Parathyroid adenoma (tissue), 2 donors: ENCODE measurements around the gene SCN8A.
"Not testable (repeated sequence)": the region's sequence is repeated elsewhere in the genome, so short reads cannot be mapped to it uniquely, and the experiment has no call there.

Experiments used
- H2AFZ ChIP-seq: fragments of 300-600 bp; sonication (generic); one replicate; pipeline ENCODE4 v1.7.0; 2017; ENCODE audit warnings: antibody characterized with exemption, mild to moderate bottlenecking
- H3K27ac ChIP-seq: fragments of 300-600 bp; sonication (generic); one replicate; pipeline ENCODE4 v1.7.0; 2017
- H3K27me3 ChIP-seq: fragments of 300-600 bp; sonication (generic); one replicate; pipeline ENCODE4 v1.7.0; 2017; ENCODE audit warnings: low read length; ENCODE audit not compliant: control insufficient read depth, insufficient read depth
- H3K36me3 ChIP-seq: fragments of 300-600 bp; sonication (generic); one replicate; pipeline ENCODE4 v1.7.0; 2017; ENCODE audit warnings: low read length; ENCODE audit not compliant: control insufficient read depth, insufficient read depth
- H3K4me1 ChIP-seq: fragments of 300-600 bp; sonication (generic); one replicate; pipeline ENCODE4 v1.7.0; 2017; ENCODE audit warnings: control low read depth
- H3K4me2 ChIP-seq: fragments of 300-600 bp; sonication (generic); one replicate; pipeline ENCODE4 v1.7.0; 2017; ENCODE audit warnings: low read length
- H3K4me3 ChIP-seq: fragments of 300-600 bp; sonication (generic); one replicate; pipeline ENCODE4 v1.7.0; 2017; ENCODE audit warnings: low read depth, low read length
- H3K79me2 ChIP-seq: fragments of 300-600 bp; sonication (generic); one replicate; pipeline ENCODE4 v1.7.0; 2017; ENCODE audit warnings: control low read depth
- H3K9ac ChIP-seq: fragments of 300-600 bp; sonication (generic); one replicate; pipeline ENCODE4 v1.7.0; 2017; ENCODE audit warnings: mild to moderate bottlenecking
- H3K9me3 ChIP-seq: fragments of 300-600 bp; sonication (generic); one replicate; pipeline ENCODE4 v1.7.0; 2017; ENCODE audit warnings: low read length; ENCODE audit not compliant: control insufficient read depth
- CTCF ChIP-seq: fragments of 300-600 bp; sonication (generic); IDR thresholded peaks from one replicate; pipeline ENCODE4 v1.7.0; 2017; ENCODE audit warnings: antibody characterized with exemption, mild to moderate bottlenecking
- donor health status: primary hyperparathyroidism.

Gene SCN8A

GRCh38 chr12:51639361-51639760, 48.3 kb downstream of the SCN8A start:
- no peaks in the 10 kb centered on the region for H3K27me3 ChIP-seq
- no peaks in the 10 kb centered on the region for H3K79me2 ChIP-seq
- no peaks in the 10 kb centered on the region for H3K36me3 ChIP-seq
- H3K4me3 ChIP-seq: no peak overlapping the region
- no peak overlapping the region for H2AFZ ChIP-seq
- TF ChIP-seq CTCF: no peak
- no peak overlapping the region for H3K4me2 ChIP-seq
- peaks cover 8% of the 10 kb centered on the region for H3K4me1 ChIP-seq
- no peak overlapping the region for H3K27ac ChIP-seq
- no peaks in the 10 kb centered on the region for H3K9me3 ChIP-seq
- H3K9ac ChIP-seq: no peak overlapping the region

- H3K4me1 ChIP-seq: peaks cover 8% of the 10 kb centered on the region
- H3K36me3 ChIP-seq: no peaks in the 10 kb centered on the region
- no peaks in the 10 kb centered on the region for H3K9me3 ChIP-seq
- no peaks in the 10 kb centered on the region for H3K27me3 ChIP-seq
- no peak overlapping the region for H3K27ac ChIP-seq
- H3K79me2 ChIP-seq: no peaks in the 10 kb centered on the region
- H3K4me2 ChIP-seq: no peak overlapping the region
- H3K9ac ChIP-seq: no peak overlapping the region
- no peak overlapping the region for H2AFZ ChIP-seq
- TF ChIP-seq CTCF: no peak
- H3K4me3 ChIP-seq: no peak overlapping the region
Measured at GRCh38 chr12:51642286-51642685, 51.3 kb downstream of the SCN8A start.

- Histone ChIP-seq H3K27ac (no peak overlapping the region), H3K27me3 (no peaks in the 10 kb centered on the region), H3K9ac (no peak overlapping the region), H3K9me3 (no peaks in the 10 kb centered on the region), H3K4me2 (no peak overlapping the region), H2AFZ (no peak overlapping the region), H3K36me3 (no peaks in the 10 kb centered on the region), H3K79me2 (peaks cover 6% of the 10 kb centered on the region), H3K4me1 (peaks cover 8% of the 10 kb centered on the region), H3K4me3 (no peak overlapping the region)
- TF ChIP-seq CTCF: no peak
Measured at GRCh38 chr12:51643951-51644350, 52.9 kb downstream of the SCN8A start.

GRCh38 chr12:51644691-51645090, 53.7 kb downstream of the SCN8A start:
- H3K4me1 ChIP-seq, H3K36me3 ChIP-seq, H3K4me3 ChIP-seq, H2AFZ ChIP-seq, H3K9me3 ChIP-seq, H3K27me3 ChIP-seq, H3K4me2 ChIP-seq, H3K27ac ChIP-seq, H3K9ac ChIP-seq: not testable (repeated sequence)
- peaks cover 13% of the 10 kb centered on the region for H3K79me2 ChIP-seq

- H3K4me3 ChIP-seq: no peak overlapping the region
- no peaks in the 10 kb centered on the region for H3K27me3 ChIP-seq
- peaks cover 13% of the 10 kb centered on the region for H3K79me2 ChIP-seq
- no peaks in the 10 kb centered on the region for H3K36me3 ChIP-seq
- peaks cover 8% of the 10 kb centered on the region for H3K4me1 ChIP-seq
- H3K9me3 ChIP-seq: no peaks in the 10 kb centered on the region
- H3K27ac ChIP-seq: no peak overlapping the region
- no peak for TF ChIP-seq CTCF
- H3K4me2 ChIP-seq: no peak overlapping the region
- H2AFZ ChIP-seq: no peak overlapping the region
- no peak overlapping the region for H3K9ac ChIP-seq
Measured at GRCh38 chr12:51645961-51646360, 54.9 kb downstream of the SCN8A start.
